BE2C (cell line): Measurements from ENCODE around the gene TTC31.

ENCODE experiments used
- DNase-seq: peaks from one replicate; pipeline ENCODE4 v3.0.0-alpha.2; 2020
- H3K27me3 ChIP-seq: fragments of 250-450 bp; sonication (Bioruptor Pico); 2 replicates; pipeline ENCODE4 v1.5.1; 2020; ENCODE audit warnings: mild to moderate bottlenecking
- H3K36me3 ChIP-seq: fragments of 250-450 bp; sonication (Bioruptor Pico); 2 replicates; pipeline ENCODE4 v1.5.1; 2020; ENCODE audit warnings: mild to moderate bottlenecking
- H3K4me1 ChIP-seq: fragments of 250-450 bp; sonication (Bioruptor Pico); 2 replicates; pipeline ENCODE4 v1.5.1; 2020
- H3K4me3 ChIP-seq: 2 replicates; pipeline ENCODE4 v1.5.1; 2011; ENCODE audit warnings: low read depth, low read length
- H3K9me3 ChIP-seq: fragments of 250-450 bp; sonication (Bioruptor Pico); 2 replicates; pipeline ENCODE4 v1.5.1; 2020
- TF ChIP-seq, protein P1 (sequence below): IDR thresholded peaks from 2 replicates; pipeline ENCODE4 v1.5.1; 2012; ENCODE audit warnings: mild to moderate bottlenecking, low read depth, low read length

TTC31 gene

DNA sequence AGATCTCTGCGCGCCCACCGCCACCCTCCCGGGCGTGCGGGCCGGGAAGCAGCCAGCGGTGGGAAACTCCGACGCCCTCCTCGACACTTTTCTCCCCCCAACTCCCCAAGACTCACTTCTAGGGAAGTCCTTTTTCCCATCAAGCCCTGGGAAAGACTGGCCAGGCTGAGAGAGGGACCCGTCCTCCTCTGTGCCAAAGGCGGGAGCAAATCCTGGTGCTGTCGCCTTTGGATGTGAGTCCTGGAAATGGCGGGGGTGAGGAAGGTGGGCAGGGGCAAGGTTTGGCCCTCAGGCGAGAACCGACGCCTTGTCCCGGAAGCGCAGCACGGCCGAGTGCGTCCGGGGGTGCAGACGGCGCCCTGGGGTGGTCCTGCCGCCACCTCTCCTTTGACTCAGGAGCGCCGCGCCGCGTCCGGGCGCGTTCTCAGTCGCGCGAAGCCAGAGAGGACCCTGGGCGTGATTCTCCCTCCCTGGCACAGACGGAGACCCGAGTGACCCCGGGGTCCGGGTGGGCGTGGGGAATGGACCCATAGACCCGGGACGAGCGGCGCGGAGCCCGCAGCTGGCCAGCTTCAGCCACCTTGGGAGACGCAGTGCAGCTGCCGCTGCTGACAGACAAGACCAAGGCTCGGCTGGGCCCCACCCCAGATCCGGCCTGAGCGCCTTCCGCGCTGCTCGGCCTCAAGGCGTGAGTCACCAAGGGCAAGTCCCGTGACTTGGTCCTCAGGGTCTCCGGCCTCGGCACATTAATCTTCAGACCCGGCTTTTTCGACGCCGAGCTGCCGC, 20.0 kb downstream of the TTC31 start:
- no peaks in the 10 kb centered on the region for H3K27me3 ChIP-seq
- no peaks in the 10 kb centered on the region for H3K9me3 ChIP-seq
- H3K36me3 ChIP-seq, result peaks cover 26% of the 10 kb centered on the region
- TF ChIP-seq, protein P1, sequence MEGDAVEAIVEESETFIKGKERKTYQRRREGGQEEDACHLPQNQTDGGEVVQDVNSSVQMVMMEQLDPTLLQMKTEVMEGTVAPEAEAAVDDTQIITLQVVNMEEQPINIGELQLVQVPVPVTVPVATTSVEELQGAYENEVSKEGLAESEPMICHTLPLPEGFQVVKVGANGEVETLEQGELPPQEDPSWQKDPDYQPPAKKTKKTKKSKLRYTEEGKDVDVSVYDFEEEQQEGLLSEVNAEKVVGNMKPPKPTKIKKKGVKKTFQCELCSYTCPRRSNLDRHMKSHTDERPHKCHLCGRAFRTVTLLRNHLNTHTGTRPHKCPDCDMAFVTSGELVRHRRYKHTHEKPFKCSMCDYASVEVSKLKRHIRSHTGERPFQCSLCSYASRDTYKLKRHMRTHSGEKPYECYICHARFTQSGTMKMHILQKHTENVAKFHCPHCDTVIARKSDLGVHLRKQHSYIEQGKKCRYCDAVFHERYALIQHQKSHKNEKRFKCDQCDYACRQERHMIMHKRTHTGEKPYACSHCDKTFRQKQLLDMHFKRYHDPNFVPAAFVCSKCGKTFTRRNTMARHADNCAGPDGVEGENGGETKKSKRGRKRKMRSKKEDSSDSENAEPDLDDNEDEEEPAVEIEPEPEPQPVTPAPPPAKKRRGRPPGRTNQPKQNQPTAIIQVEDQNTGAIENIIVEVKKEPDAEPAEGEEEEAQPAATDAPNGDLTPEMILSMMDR, result no peak
- peaks cover 5% of the 10 kb centered on the region; the same call in 1 of the 2 replicates for H3K4me1 ChIP-seq
- no peak overlapping the region for H3K4me3 ChIP-seq
- no peak for DNase-seq

DNA sequence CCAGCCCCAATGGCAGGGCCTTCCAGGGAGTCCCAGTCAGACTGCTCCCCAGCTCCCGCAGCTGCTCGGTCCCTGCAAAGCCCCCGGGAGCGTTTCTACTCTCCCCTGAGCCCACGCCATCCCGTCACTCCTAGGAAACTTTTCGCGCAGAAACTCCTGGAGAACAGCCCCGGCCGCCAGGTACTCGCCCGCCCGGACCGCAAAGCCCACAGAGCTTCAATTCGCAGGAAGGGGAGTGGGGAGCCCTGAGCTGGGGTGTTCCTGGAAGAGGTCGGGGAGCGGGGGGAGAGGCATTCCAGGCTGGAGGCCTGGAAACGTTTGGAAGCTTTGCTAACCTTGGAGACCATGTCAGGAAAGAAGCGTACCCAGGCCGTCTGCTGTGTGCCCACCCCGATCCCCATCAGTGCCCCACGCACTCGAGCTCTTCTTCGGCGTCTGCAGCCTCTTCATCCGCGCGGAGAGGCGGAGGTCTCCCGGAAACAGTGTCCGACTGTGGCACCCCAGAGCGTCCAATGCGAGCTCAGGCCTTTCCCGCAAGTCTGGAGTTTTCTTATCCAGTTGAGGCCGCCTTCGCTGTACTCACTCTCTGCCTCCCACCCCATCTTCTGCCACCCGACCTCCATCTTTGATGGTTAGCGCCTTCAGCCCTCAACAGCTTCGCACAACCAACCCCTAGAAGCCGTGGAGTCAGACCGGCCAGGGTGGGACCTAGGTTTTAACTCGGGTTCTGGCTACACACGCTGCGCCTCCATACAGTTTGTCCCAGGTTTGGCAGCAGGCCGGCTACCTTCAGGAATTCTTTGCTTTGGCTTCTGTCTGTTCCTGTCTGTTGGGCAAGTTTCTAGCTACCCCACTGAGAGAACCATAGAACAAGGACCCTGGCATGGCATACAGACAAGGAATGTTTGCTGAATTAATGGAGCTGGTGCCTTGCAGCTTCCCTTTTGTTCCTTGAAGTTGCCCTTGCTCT, 20.9 kb downstream of the TTC31 start:
- Histone ChIP-seq H3K9me3 (no peaks in the 10 kb centered on the region), H3K36me3 (peaks cover 26% of the 10 kb centered on the region), H3K4me3 (no peak overlapping the region), H3K27me3 (no peaks in the 10 kb centered on the region), H3K4me1 (peaks cover 10% of the 10 kb centered on the region)
- DNase-seq, result no peak
- TF ChIP-seq, protein P1, result no peak

DNA sequence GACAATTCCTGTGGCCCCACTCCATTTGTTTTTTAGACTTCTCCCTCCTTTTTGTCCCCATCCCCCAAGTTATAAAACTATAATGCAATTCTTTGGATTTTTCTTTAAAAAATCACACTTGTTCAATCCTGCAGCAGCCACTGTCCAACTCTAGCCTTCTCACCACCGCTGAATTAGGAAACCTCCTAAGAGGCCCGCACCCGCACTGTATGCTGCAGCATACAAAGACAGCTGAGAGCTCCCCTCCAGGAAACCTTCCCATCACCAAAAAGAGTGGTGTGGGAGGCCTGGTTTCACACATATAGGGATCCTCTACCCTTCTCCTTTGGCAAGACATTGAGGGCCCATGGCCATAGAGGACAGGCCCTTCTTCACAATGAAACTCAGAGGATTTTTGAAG, 21.7 kb downstream of the TTC31 start:
- DNase-seq, result no peak
- H3K27me3 ChIP-seq, result no peaks in the 10 kb centered on the region
- no peaks in the 10 kb centered on the region for H3K9me3 ChIP-seq
- peaks cover 11% of the 10 kb centered on the region for H3K4me1 ChIP-seq
- H3K36me3 ChIP-seq, result peaks cover 26% of the 10 kb centered on the region
- TF ChIP-seq, protein P1, result no peak
- H3K4me3 ChIP-seq, result no peak overlapping the region

DNA sequence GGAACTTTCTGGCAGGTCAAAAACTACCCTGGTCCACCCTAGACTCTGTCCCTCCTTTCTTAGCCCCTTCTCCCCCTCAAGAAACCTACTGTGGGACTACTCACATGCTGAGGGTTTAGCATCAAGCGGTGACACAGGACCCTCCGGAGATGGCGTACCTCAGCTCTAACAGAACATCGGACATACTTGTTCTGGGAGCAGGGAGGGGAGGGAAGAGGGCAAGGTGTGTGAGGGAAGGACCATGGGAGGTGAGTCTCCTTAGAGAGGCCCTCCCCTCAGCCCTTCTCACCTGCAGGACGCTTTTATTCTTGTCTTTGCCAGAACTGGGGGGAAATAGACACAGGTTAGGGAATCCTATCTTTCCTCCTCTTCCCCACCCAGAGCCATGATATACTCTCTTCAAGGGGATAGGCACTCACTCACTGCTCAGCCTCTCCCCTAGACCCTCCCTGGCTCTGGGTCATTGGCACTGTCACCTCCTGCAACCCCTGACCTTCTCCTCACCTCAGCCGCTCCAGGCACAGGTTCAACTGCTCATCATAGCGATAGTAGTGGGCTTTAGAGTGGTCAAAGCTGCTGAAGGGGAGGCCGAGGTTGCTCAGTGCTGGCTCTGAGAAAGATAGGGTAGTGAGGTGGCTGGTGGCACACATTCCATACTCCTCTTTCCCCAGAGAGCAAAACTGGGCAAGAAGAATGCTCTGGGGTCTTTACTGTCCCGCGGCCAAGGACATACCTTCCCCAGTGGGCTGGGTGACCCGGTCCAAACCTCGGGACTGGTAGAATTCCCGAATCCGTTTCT, 22.8 kb downstream of the TTC31 start:
- no peak for DNase-seq
- peaks cover 26% of the 10 kb centered on the region for H3K36me3 ChIP-seq
- peak overlapping the region; percentile 75 for H3K4me3 ChIP-seq
- TF ChIP-seq, protein P1, result no peak
- no peaks in the 10 kb centered on the region for H3K27me3 ChIP-seq
- H3K9me3 ChIP-seq, result no peaks in the 10 kb centered on the region
- H3K4me1 ChIP-seq, result peaks cover 9% of the 10 kb centered on the region

DNA sequence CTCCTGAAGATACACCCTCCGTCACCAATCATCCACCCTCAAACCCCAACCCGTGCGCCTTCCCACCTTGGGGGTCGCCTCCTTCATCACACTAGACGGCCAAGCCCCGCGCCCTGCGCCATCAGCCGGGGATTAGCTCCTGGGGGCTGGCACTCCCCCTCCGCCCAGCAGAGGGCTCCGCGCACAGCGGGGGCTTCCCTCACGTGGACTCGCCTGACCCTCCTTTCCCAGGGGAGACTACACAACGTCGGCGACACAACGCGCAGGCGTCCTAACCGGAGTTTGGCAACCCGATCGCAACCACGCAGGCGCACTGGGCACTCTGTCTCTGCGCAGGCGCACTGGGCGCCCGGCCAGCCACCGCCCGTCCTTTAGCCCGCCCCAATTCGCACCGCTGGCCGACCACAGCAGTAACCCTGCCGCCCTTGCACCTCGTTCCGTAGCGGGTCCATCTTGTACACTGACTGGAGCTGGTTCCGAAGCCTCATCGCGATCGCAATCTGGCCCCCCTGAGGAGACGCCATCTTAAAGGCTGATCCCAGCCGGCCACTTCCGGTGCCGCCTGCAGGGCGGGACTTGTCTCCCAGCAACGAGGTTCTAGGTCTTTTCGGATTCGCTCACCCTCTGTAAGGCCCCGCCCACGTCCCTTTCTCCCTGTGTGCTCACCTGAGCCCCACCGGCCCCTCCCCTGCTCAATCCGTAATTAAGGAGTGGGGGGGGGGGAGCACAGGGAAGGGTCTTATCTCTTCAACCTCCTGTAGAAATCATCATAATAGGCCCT, 24.5 kb downstream of the TTC31 start, which contains the start of gene PCGF1:
Gene PCGF1, minus strand, starts transcription at position 551 of the 781 bp plus-strand sequence. Its CDS starts 27 bp downstream, at position 524.
- Histone ChIP-seq H3K9me3 (no peaks in the 10 kb centered on the region), H3K4me3 (peak within 1 kb of the TSS; percentile 75), H3K4me1 (peaks cover 6% of the 10 kb centered on the region), H3K27me3 (no peaks in the 10 kb centered on the region), H3K36me3 (peaks cover 26% of the 10 kb centered on the region)
- peak; percentile 95 for DNase-seq
- TF ChIP-seq, protein P1, result peak; percentile 61
